IMR-90 (cell line): Measurements from ENCODE around the gene HENMT1.

Experiments
- CHD1 ChIP-seq: IDR thresholded peaks from 2 replicates; pipeline ENCODE4 v1.6.1; 2012; ENCODE audit warnings: low read depth, low read length, improper control_type of control experiment
- CTCF ChIP-seq: conservative IDR thresholded peaks from 2 replicates; pipeline ENCODE4 v1.5.1; 2012; ENCODE audit warnings: mild to moderate bottlenecking, low read depth, low read length, improper control_type of control experiment
- MXI1 ChIP-seq: IDR thresholded peaks from 2 replicates; pipeline ENCODE4 v1.6.1; 2012; ENCODE audit warnings: low read depth, mild to moderate bottlenecking, low read length, moderate library complexity, borderline replicate concordance
- POLR2A ChIP-seq: IDR thresholded peaks from 2 replicates; pipeline ENCODE4 v1.6.1; 2012; ENCODE audit warnings: mild to moderate bottlenecking, low read depth, low read length
- RAD21 ChIP-seq: IDR thresholded peaks from 2 replicates; pipeline ENCODE4 v1.6.1; 2012; ENCODE audit warnings: low read length, improper control_type of control experiment

GRCh38 chr1:108600504-108600903, 60.4 kb downstream of the HENMT1 start:
- no peak for TF ChIP-seq MXI1
- TF ChIP-seq CTCF = no peak
- no peak for TF ChIP-seq POLR2A
- TF ChIP-seq CHD1 = no peak
- TF ChIP-seq RAD21 = no peak
